Measurements from ENCODE around the gene KLF4. TPM values are rescaled to one million over a fixed set of nuclear protein-coding genes. Genes with fewer than 3 reads are reported as not detected.

The KLF4 gene
- total and polyA plus RNA-seq, 4 donors: 23.3 to 80.7 (median 68.0) TPM

GRCh38 chr9:107453479-107453878 is 36.1 kb downstream of the KLF4 start:
- H3K36me3 ChIP-seq (ENCODE audit: control insufficient read depth in 4 of 4, insufficient read depth in 4 of 4, low read length in 4 of 4): no peaks in the 10 kb centered on the region
- H3K9me3 ChIP-seq (ENCODE audit: control insufficient read depth in 4 of 4, insufficient read depth in 3 of 4, low read length in 3 of 4): no peaks in the 10 kb centered on the region
- H3K4me1 ChIP-seq (ENCODE audit: control insufficient read depth in 5 of 5, insufficient read depth in 5 of 5, low read length in 5 of 5): peaks cover 0 to 14% (median 0%) of the 10 kb centered on the region in 5 donors
- DNase-seq (no peak), ATAC-seq (ENCODE audit: insufficient read depth, low FRiP score) (no peak)
- 91% methylated on average over 4 of the region's 4 CpGs for WGBS, 2 donors
- H3K27me3 ChIP-seq (ENCODE audit: control insufficient read depth in 3 of 3, insufficient read depth in 3 of 3, low read length in 2 of 3): no peaks in the 10 kb centered on the region
- no peak overlapping the region for H3K9ac ChIP-seq (ENCODE audit: insufficient read depth in 1 of 2, low read length in 2 of 2)
- H3K27ac ChIP-seq (ENCODE audit: low read depth in 1 of 2, low read length in 1 of 2): no peak overlapping the region
- TF ChIP-seq CTCF (IDR thresholded peaks at IDR 0.05; ENCODE audit: control extremely low read depth, extremely low read depth): no peak
- H3K4me3 ChIP-seq: no peak overlapping the region

- Histone ChIP-seq H3K4me3 (no peak overlapping the region), H3K36me3 (ENCODE audit: control insufficient read depth in 4 of 4, insufficient read depth in 4 of 4, low read length in 4 of 4) (no peaks in the 10 kb centered on the region), H3K9ac (ENCODE audit: insufficient read depth in 1 of 2, low read length in 2 of 2) (no peak overlapping the region), H3K4me1 (ENCODE audit: control insufficient read depth in 5 of 5, insufficient read depth in 5 of 5, low read length in 5 of 5) (no peaks in the 10 kb centered on the region), H3K9me3 (ENCODE audit: control insufficient read depth in 4 of 4, insufficient read depth in 3 of 4, low read length in 3 of 4) (no peaks in the 10 kb centered on the region), H3K27ac (ENCODE audit: low read depth in 1 of 2, low read length in 1 of 2) (no peak overlapping the region), H3K27me3 (ENCODE audit: control insufficient read depth in 3 of 3, insufficient read depth in 3 of 3, low read length in 2 of 3) (no peaks in the 10 kb centered on the region)
- 81 to 83% methylated on average over 1 of the region's 1 CpG for WGBS, 2 donors
- ATAC-seq (ENCODE audit: insufficient read depth, low FRiP score) (no peak), DNase-seq (no peak)
- TF ChIP-seq CTCF (IDR thresholded peaks at IDR 0.05; ENCODE audit: control extremely low read depth, extremely low read depth): no peak
Observed at GRCh38 chr9:107447834-107448233, 41.7 kb downstream of the KLF4 start.

GRCh38 chr9:107447081-107447480 is 42.5 kb downstream of the KLF4 start:
- WGBS, 2 donors: 85 to 87% methylated on average over 4 of the region's 4 CpGs
- no peaks in the 10 kb centered on the region for H3K9me3 ChIP-seq (ENCODE audit: control insufficient read depth in 4 of 4, insufficient read depth in 3 of 4, low read length in 3 of 4)
- H3K27ac ChIP-seq (ENCODE audit: low read depth in 1 of 2, low read length in 1 of 2): no peak overlapping the region
- DNase-seq (no peak), ATAC-seq (ENCODE audit: insufficient read depth, low FRiP score) (no peak)
- H3K27me3 ChIP-seq (ENCODE audit: control insufficient read depth in 3 of 3, insufficient read depth in 3 of 3, low read length in 2 of 3): no peaks in the 10 kb centered on the region
- H3K36me3 ChIP-seq (ENCODE audit: control insufficient read depth in 4 of 4, insufficient read depth in 4 of 4, low read length in 4 of 4): no peaks in the 10 kb centered on the region
- H3K4me1 ChIP-seq (ENCODE audit: control insufficient read depth in 5 of 5, insufficient read depth in 5 of 5, low read length in 5 of 5): no peaks in the 10 kb centered on the region
- H3K9ac ChIP-seq (ENCODE audit: insufficient read depth in 1 of 2, low read length in 2 of 2): no peak overlapping the region
- H3K4me3 ChIP-seq: no peak overlapping the region
- TF ChIP-seq CTCF (IDR thresholded peaks at IDR 0.05; ENCODE audit: control extremely low read depth, extremely low read depth): no peak

- H3K36me3 ChIP-seq (ENCODE audit: control insufficient read depth in 4 of 4, insufficient read depth in 4 of 4, low read length in 4 of 4): no peaks in the 10 kb centered on the region
- H3K27me3 ChIP-seq (ENCODE audit: control insufficient read depth in 3 of 3, insufficient read depth in 3 of 3, low read length in 2 of 3): no peaks in the 10 kb centered on the region
- no peak for DNase-seq
- ATAC-seq (ENCODE audit: insufficient read depth, low FRiP score): no peak
- H3K4me3 ChIP-seq: no peak overlapping the region
- no peaks in the 10 kb centered on the region for H3K9me3 ChIP-seq (ENCODE audit: control insufficient read depth in 4 of 4, insufficient read depth in 3 of 4, low read length in 3 of 4)
- no peak overlapping the region for H3K9ac ChIP-seq (ENCODE audit: insufficient read depth in 1 of 2, low read length in 2 of 2)
- 96 to 97% methylated on average over 12 of the region's 12 CpGs for WGBS, 2 donors
- no peak overlapping the region for H3K27ac ChIP-seq (ENCODE audit: low read depth in 1 of 2, low read length in 1 of 2)
- no peaks in the 10 kb centered on the region for H3K4me1 ChIP-seq (ENCODE audit: control insufficient read depth in 5 of 5, insufficient read depth in 5 of 5, low read length in 5 of 5)
- no peak for TF ChIP-seq CTCF (IDR thresholded peaks at IDR 0.05; ENCODE audit: control extremely low read depth, extremely low read depth)
Observed at GRCh38 chr9:107446491-107446890, 43.1 kb downstream of the KLF4 start.
